Liver (tissue), 3 donors: ENCODE results near the gene TNNI3.

Experiments used
- HNF4A ChIP-seq, 2 donors: conservative IDR thresholded peaks; 2 replicates each; pipeline ENCODE4 v1.6.1; 2016; ENCODE audit warnings: antibody characterized with exemption in 2 of 2, mild to moderate bottlenecking in 2 of 2
- HNF4G ChIP-seq: IDR thresholded peaks from 2 replicates; pipeline ENCODE4 v1.6.1; 2016; ENCODE audit warnings: antibody characterized with exemption
- TAF1 ChIP-seq: conservative IDR thresholded peaks from 2 replicates; pipeline ENCODE4 v1.6.1; 2016; ENCODE audit warnings: antibody characterized with exemption, mild to moderate bottlenecking
- TF ChIP-seq, protein P1 (sequence below): fragments of 150-350 bp; IDR thresholded peaks from 2 replicates; pipeline ENCODE4 v1.5.1; 2017; ENCODE audit warnings: improper control_type of control experiment, low read depth, low read length; ENCODE audit not compliant: missing input control
- TF ChIP-seq, protein P2 (sequence below): IDR thresholded peaks from 2 replicates; pipeline ENCODE4 v1.6.1; 2016; ENCODE audit warnings: antibody characterized with exemption, mild to moderate bottlenecking
- donor health status: healthy.
- donor health status: healthy.

DNA sequence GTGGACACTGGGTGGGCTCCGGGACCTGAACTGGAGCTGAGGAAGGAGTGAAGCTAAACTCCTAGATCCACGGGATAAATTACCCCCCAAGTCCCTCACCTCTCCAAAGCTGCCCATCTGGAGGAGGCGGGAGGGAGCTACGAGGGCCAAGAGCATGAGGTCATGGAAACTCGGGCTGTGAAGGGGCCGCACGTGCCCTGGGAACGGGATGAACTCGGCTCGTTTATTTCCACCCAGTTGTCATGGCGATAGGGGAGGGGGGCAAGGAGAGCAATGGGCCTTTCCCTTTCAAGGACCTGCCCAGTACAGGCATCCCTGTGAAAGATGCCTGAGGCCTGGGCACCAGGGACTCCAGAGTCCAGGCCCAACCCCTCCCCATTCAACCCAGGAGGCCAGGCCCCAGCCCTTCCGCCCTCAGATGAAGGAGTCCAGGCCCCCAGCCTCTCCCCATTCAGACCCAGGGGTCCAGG lies 43.9 kb downstream of the TNNI3 start:
- TF ChIP-seq, protein P1, sequence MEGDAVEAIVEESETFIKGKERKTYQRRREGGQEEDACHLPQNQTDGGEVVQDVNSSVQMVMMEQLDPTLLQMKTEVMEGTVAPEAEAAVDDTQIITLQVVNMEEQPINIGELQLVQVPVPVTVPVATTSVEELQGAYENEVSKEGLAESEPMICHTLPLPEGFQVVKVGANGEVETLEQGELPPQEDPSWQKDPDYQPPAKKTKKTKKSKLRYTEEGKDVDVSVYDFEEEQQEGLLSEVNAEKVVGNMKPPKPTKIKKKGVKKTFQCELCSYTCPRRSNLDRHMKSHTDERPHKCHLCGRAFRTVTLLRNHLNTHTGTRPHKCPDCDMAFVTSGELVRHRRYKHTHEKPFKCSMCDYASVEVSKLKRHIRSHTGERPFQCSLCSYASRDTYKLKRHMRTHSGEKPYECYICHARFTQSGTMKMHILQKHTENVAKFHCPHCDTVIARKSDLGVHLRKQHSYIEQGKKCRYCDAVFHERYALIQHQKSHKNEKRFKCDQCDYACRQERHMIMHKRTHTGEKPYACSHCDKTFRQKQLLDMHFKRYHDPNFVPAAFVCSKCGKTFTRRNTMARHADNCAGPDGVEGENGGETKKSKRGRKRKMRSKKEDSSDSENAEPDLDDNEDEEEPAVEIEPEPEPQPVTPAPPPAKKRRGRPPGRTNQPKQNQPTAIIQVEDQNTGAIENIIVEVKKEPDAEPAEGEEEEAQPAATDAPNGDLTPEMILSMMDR = no peak
- TF ChIP-seq HNF4G (no peak), HNF4A (conservative IDR thresholded peaks at IDR 0.05) (no peak), TAF1 (no peak)
- TF ChIP-seq, protein P2, sequence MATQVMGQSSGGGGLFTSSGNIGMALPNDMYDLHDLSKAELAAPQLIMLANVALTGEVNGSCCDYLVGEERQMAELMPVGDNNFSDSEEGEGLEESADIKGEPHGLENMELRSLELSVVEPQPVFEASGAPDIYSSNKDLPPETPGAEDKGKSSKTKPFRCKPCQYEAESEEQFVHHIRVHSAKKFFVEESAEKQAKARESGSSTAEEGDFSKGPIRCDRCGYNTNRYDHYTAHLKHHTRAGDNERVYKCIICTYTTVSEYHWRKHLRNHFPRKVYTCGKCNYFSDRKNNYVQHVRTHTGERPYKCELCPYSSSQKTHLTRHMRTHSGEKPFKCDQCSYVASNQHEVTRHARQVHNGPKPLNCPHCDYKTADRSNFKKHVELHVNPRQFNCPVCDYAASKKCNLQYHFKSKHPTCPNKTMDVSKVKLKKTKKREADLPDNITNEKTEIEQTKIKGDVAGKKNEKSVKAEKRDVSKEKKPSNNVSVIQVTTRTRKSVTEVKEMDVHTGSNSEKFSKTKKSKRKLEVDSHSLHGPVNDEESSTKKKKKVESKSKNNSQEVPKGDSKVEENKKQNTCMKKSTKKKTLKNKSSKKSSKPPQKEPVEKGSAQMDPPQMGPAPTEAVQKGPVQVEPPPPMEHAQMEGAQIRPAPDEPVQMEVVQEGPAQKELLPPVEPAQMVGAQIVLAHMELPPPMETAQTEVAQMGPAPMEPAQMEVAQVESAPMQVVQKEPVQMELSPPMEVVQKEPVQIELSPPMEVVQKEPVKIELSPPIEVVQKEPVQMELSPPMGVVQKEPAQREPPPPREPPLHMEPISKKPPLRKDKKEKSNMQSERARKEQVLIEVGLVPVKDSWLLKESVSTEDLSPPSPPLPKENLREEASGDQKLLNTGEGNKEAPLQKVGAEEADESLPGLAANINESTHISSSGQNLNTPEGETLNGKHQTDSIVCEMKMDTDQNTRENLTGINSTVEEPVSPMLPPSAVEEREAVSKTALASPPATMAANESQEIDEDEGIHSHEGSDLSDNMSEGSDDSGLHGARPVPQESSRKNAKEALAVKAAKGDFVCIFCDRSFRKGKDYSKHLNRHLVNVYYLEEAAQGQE = no peak
